H9 (cell line): ENCODE measurements around the gene TM7SF3. TPM values are rescaled to one million over a fixed set of nuclear protein-coding genes. Genes with fewer than 3 reads are reported as not detected.
"Not testable (repeated sequence)": the region's sequence is repeated elsewhere in the genome, so short reads cannot be mapped to it uniquely, and the experiment has no call there.

Experiments used
- DNase-seq: peaks from one replicate; pipeline ENCODE4 v3.0.0-alpha.2; 2017
- H2AFZ ChIP-seq: one replicate; pipeline ENCODE4 v1.6.1; 2013; ENCODE audit warnings: mild to moderate bottlenecking, low read length, control low read depth, moderate library complexity
- H2AK5ac ChIP-seq: 2 replicates; pipeline ENCODE4 v1.6.1; 2013; ENCODE audit warnings: low read length, control low read depth, mixed read lengths; ENCODE audit not compliant: insufficient read length
- H2BK120ac ChIP-seq: one replicate; pipeline ENCODE4 v1.6.1; 2013; ENCODE audit warnings: low read depth, mild to moderate bottlenecking, low read length, control low read depth, inconsistent platforms; ENCODE audit not compliant: poor library complexity, severe bottlenecking
- H2BK12ac ChIP-seq: 2 replicates; pipeline ENCODE4 v1.6.1; 2013; ENCODE audit warnings: low read length, control low read depth, mixed read lengths, low read depth; ENCODE audit not compliant: insufficient read length
- H2BK15ac ChIP-seq: 2 replicates; pipeline ENCODE4 v1.6.1; 2013; ENCODE audit warnings: low read depth, low read length, control low read depth
- H2BK20ac ChIP-seq: one replicate; pipeline ENCODE4 v1.6.1; 2013; ENCODE audit warnings: low read depth, mild to moderate bottlenecking, low read length, control low read depth, inconsistent platforms; ENCODE audit not compliant: poor library complexity, severe bottlenecking
- H2BK5ac ChIP-seq: 2 replicates; pipeline ENCODE4 v1.6.1; 2013; ENCODE audit warnings: low read length, control low read depth, mixed read lengths; ENCODE audit not compliant: insufficient read length
- H3K14ac ChIP-seq: 2 replicates; pipeline ENCODE4 v1.6.1; 2013; ENCODE audit warnings: low read length, control low read depth; ENCODE audit not compliant: insufficient read depth
- H3K18ac ChIP-seq: 2 replicates; pipeline ENCODE4 v1.6.1; 2013; ENCODE audit warnings: low read depth, mild to moderate bottlenecking, mixed read lengths, low read length, control low read depth; ENCODE audit not compliant: insufficient read length
- H3K23ac ChIP-seq: 2 replicates; pipeline ENCODE4 v1.6.1; 2013; ENCODE audit warnings: low read length, control low read depth, mixed read lengths, low read depth; ENCODE audit not compliant: insufficient read length
- H3K23me2 ChIP-seq: 2 replicates; pipeline ENCODE4 v1.6.1; 2013; ENCODE audit warnings: low read depth, mild to moderate bottlenecking, mixed read lengths, low read length, control low read depth; ENCODE audit not compliant: insufficient read length, poor library complexity, severe bottlenecking
- H3K27ac ChIP-seq: 2 replicates; pipeline ENCODE4 v1.5.1; 2013; ENCODE audit warnings: low read length, control low read depth, mixed read lengths, low read depth; ENCODE audit not compliant: insufficient read length
- H3K27me3 ChIP-seq: 2 replicates; pipeline ENCODE4 v1.6.1; 2013; ENCODE audit warnings: low read length, control low read depth, inconsistent platforms; ENCODE audit not compliant: insufficient read depth
- H3K4ac ChIP-seq: 2 replicates; pipeline ENCODE4 v1.6.1; 2013; ENCODE audit warnings: low read depth, mild to moderate bottlenecking, control low read depth, inconsistent platforms, low read length, moderate library complexity
- H3K4me1 ChIP-seq: 2 replicates; pipeline ENCODE4 v1.6.1; 2013; ENCODE audit warnings: low read length, control low read depth, inconsistent platforms; ENCODE audit not compliant: insufficient read depth
- H3K4me2 ChIP-seq: 2 replicates; pipeline ENCODE4 v1.6.1; 2013; ENCODE audit warnings: low read length, control low read depth, mixed read lengths; ENCODE audit not compliant: insufficient read length, insufficient read depth
- H3K56ac ChIP-seq: 2 replicates; pipeline ENCODE4 v1.6.1; 2013; ENCODE audit warnings: low read depth, mild to moderate bottlenecking, mixed read lengths, low read length, control low read depth; ENCODE audit not compliant: insufficient read length
- H3K79me1 ChIP-seq: 2 replicates; pipeline ENCODE4 v1.6.1; 2013; ENCODE audit warnings: low read depth, mild to moderate bottlenecking, moderate library complexity, low read length, control low read depth, inconsistent platforms; ENCODE audit not compliant: insufficient read depth, poor library complexity, severe bottlenecking
- H3K79me2 ChIP-seq: 2 replicates; pipeline ENCODE4 v1.6.1; 2013; ENCODE audit warnings: low read length, control low read depth, inconsistent platforms; ENCODE audit not compliant: insufficient read depth
- H3K9ac ChIP-seq: 2 replicates; pipeline ENCODE4 v1.6.1; 2013; ENCODE audit warnings: low read length, control low read depth, mixed read lengths; ENCODE audit not compliant: insufficient read length; ENCODE audit errors: extremely low read depth
- H3K9me3 ChIP-seq: one replicate; pipeline ENCODE4 v1.6.1; 2013; ENCODE audit warnings: low read depth, low read length, inconsistent platforms; ENCODE audit not compliant: control insufficient read depth
- H3T11ph ChIP-seq: one replicate; pipeline ENCODE4 v1.6.1; 2013; ENCODE audit warnings: mild to moderate bottlenecking, low read length, control low read depth, inconsistent platforms
- H4K20me1 ChIP-seq: one replicate; pipeline ENCODE4 v1.6.1; 2013; ENCODE audit not compliant: control insufficient read depth, insufficient read length, insufficient read depth
- H4K5ac ChIP-seq: 2 replicates; pipeline ENCODE4 v1.6.1; 2013; ENCODE audit warnings: low read depth, mild to moderate bottlenecking, mixed read lengths, low read length, control low read depth; ENCODE audit not compliant: insufficient read length
- H4K8ac ChIP-seq: replicated peaks from 2 replicates; pipeline ENCODE4 v1.6.1; 2013; ENCODE audit warnings: low read length, control low read depth, mixed read lengths, low read depth; ENCODE audit not compliant: insufficient read length
- H4K91ac ChIP-seq: 2 replicates; pipeline ENCODE4 v1.6.1; 2013; ENCODE audit warnings: low read depth, mild to moderate bottlenecking, moderate library complexity, mixed read lengths, low read length, control low read depth; ENCODE audit not compliant: insufficient read length
- H3K27ac Mint-ChIP-seq, 3 experiments: 2 replicates in 2 of 3; 3 replicates in 1 of 3; pipeline ENCODE4 v1.8.0; 2020 to 2021; ENCODE audit warnings: mixed read lengths in 3 of 3, mild to moderate bottlenecking in 1 of 3, moderate library complexity in 1 of 3
- H3K27me3 Mint-ChIP-seq: 2 replicates; pipeline ENCODE4 v1.8.0; 2021; ENCODE audit warnings: low read depth, mild to moderate bottlenecking, moderate library complexity, mixed read lengths
- H3K36me3 Mint-ChIP-seq, 3 experiments: 2 replicates in 2 of 3; 3 replicates in 1 of 3; pipeline ENCODE4 v1.8.0; 2020 to 2021; ENCODE audit warnings: low read depth in 3 of 3, mixed read lengths in 3 of 3; ENCODE audit not compliant: insufficient read depth in 1 of 3
- H3K4me1 Mint-ChIP-seq, 2 experiments: 2 replicates each; pipeline ENCODE4 v1.8.0; 2020; ENCODE audit warnings: mixed read lengths in 2 of 2
- H3K4me3 Mint-ChIP-seq, 2 experiments: 2 replicates in 1 of 2; 3 replicates in 1 of 2; pipeline ENCODE4 v1.8.0; 2020 to 2021; ENCODE audit warnings: mild to moderate bottlenecking in 2 of 2, mixed read lengths in 2 of 2, moderate library complexity in 1 of 2
- H3K9me3 Mint-ChIP-seq, 2 experiments: 2 replicates in 1 of 2; 3 replicates in 1 of 2; pipeline ENCODE4 v1.8.0; 2020; ENCODE audit warnings: mild to moderate bottlenecking in 2 of 2, mixed read lengths in 2 of 2, moderate library complexity in 1 of 2
- CTCF ChIP-seq: fragments of 200-600 bp; sonication (generic); conservative IDR thresholded peaks from 3 replicates; pipeline ENCODE4 v1.8.0; 2021; ENCODE audit warnings: antibody characterized with exemption, mild to moderate bottlenecking
- WGBS: extraction: QIAGEN DNeasy Blood & Tissue Kit; methylation state at CpG from one replicate; pipeline ENCODE4 v1.1.7; 2013; ENCODE audit warnings: missing lambda C conversion rate, low lambda C conversion rate, mixed read lengths; ENCODE audit not compliant: insufficient read length; ENCODE audit errors: extremely low coverage; 5-methylcytosine and 5-hydroxymethylcytosine counted together
- total RNA-seq: library from RNA; stranded (reverse); gene quantifications from 2 replicates; pipeline ENCODE4 v1.2.1, GENCODE V29; 2021

Gene TM7SF3
- total RNA-seq, 1 experiment from 2014 or later, result 74.9 TPM

GRCh38 chr12:27048822-27049752 lies 34.9 kb upstream of the TM7SF3 start:
- no peak overlapping the region for H3K9ac ChIP-seq
- TF ChIP-seq CTCF, result no peak
- no peak overlapping the region for H2BK5ac ChIP-seq
- Mint-ChIP-seq H3K9me3 (no peaks in the 10 kb centered on the region), H3K27ac (no peak overlapping the region), H3K27me3 (no peaks in the 10 kb centered on the region; the same call in 1 of the 2 replicates), H3K4me3 (no peak overlapping the region), H3K4me1 (no peaks in the 10 kb centered on the region), H3K36me3 (no peaks in the 10 kb centered on the region; a peak in 1 of 7 replicates)
- H3K14ac ChIP-seq, result no peak overlapping the region
- no peak overlapping the region for H3T11ph ChIP-seq
- H2BK20ac ChIP-seq, result no peak overlapping the region
- H4K8ac ChIP-seq, result no peak overlapping the region
- no peak overlapping the region for H2BK12ac ChIP-seq
- no peak overlapping the region for H4K91ac ChIP-seq
- H4K5ac ChIP-seq, result no peak overlapping the region
- WGBS, result no CpG with 5 or more reads among the region's 4 CpGs
- H3K27me3 ChIP-seq, result no peaks in the 10 kb centered on the region
- H3K4ac ChIP-seq, result no peak overlapping the region
- H3K23me2 ChIP-seq, result no peaks in the 10 kb centered on the region
- H4K20me1 ChIP-seq, result no peaks in the 10 kb centered on the region
- H3K18ac ChIP-seq, result no peak overlapping the region
- no peaks in the 10 kb centered on the region for H3K79me2 ChIP-seq
- no peaks in the 10 kb centered on the region for H3K9me3 ChIP-seq
- H3K27ac ChIP-seq, result no peak overlapping the region
- H2AK5ac ChIP-seq, result no peak overlapping the region
- no peak overlapping the region for H3K56ac ChIP-seq
- no peak overlapping the region for H2BK15ac ChIP-seq
- H3K23ac ChIP-seq, result no peak overlapping the region
- H3K79me1 ChIP-seq, result no peaks in the 10 kb centered on the region
- H3K4me1 ChIP-seq, result no peaks in the 10 kb centered on the region
- no peak overlapping the region for H2AFZ ChIP-seq
- H3K4me2 ChIP-seq, result no peak overlapping the region
- no peak overlapping the region for H2BK120ac ChIP-seq
- no peak for DNase-seq

- DNase-seq, H2AK5ac ChIP-seq, H4K91ac ChIP-seq, H2BK20ac ChIP-seq, H2AFZ ChIP-seq, H3K79me1 ChIP-seq, H4K20me1 ChIP-seq, H3K56ac ChIP-seq, H2BK12ac ChIP-seq, H3K4me2 ChIP-seq, H3K4me1 ChIP-seq, H2BK5ac ChIP-seq, H3K27ac Mint-ChIP-seq, H3K27me3 Mint-ChIP-seq, H3K27me3 ChIP-seq, H3K23ac ChIP-seq, H3T11ph ChIP-seq, H2BK120ac ChIP-seq, H3K79me2 ChIP-seq, H3K14ac ChIP-seq, H2BK15ac ChIP-seq, H3K27ac ChIP-seq, H3K9ac ChIP-seq, H3K23me2 ChIP-seq, H3K9me3 ChIP-seq, H3K18ac ChIP-seq, H3K4me1 Mint-ChIP-seq, H3K4ac ChIP-seq, H4K5ac ChIP-seq, H3K4me3 Mint-ChIP-seq, H4K8ac ChIP-seq: not testable (repeated sequence)
- Mint-ChIP-seq H3K36me3 (peaks cover 18 to 48% (median 37%) of the 10 kb centered on the region in 3 experiments), H3K9me3 (peaks cover 21 to 31% of the 10 kb centered on the region in 2 experiments; a peak in 4 of 5 replicates)
- no CpG with 5 or more reads among the region's 1 CpG for WGBS
These were observed 27.8 kb upstream of the TM7SF3 start for GRCh38 chr12:27042018-27042417.
